ENCODE data around the gene RAB40A.

GRCh38 chrX:103503853-103504207 lies 15.5 kb downstream of the RAB40A start:
- TF ChIP-seq CTCF (IDR thresholded peaks at IDR 0.05; ENCODE audit: insufficient read depth, low read length) (no peak), POLR2AphosphoS5 (IDR thresholded peaks at IDR 0.05; ENCODE audit: low read depth) (no peak), SPI1 (IDR thresholded peaks at IDR 0.05; ENCODE audit: borderline replicate concordance, low read depth) (no peak), GABPA (IDR thresholded peaks at IDR 0.05; ENCODE audit: low read depth) (no peak)
- TF ChIP-seq, protein P1, sequence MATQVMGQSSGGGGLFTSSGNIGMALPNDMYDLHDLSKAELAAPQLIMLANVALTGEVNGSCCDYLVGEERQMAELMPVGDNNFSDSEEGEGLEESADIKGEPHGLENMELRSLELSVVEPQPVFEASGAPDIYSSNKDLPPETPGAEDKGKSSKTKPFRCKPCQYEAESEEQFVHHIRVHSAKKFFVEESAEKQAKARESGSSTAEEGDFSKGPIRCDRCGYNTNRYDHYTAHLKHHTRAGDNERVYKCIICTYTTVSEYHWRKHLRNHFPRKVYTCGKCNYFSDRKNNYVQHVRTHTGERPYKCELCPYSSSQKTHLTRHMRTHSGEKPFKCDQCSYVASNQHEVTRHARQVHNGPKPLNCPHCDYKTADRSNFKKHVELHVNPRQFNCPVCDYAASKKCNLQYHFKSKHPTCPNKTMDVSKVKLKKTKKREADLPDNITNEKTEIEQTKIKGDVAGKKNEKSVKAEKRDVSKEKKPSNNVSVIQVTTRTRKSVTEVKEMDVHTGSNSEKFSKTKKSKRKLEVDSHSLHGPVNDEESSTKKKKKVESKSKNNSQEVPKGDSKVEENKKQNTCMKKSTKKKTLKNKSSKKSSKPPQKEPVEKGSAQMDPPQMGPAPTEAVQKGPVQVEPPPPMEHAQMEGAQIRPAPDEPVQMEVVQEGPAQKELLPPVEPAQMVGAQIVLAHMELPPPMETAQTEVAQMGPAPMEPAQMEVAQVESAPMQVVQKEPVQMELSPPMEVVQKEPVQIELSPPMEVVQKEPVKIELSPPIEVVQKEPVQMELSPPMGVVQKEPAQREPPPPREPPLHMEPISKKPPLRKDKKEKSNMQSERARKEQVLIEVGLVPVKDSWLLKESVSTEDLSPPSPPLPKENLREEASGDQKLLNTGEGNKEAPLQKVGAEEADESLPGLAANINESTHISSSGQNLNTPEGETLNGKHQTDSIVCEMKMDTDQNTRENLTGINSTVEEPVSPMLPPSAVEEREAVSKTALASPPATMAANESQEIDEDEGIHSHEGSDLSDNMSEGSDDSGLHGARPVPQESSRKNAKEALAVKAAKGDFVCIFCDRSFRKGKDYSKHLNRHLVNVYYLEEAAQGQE (IDR thresholded peaks at IDR 0.05; ENCODE audit: insufficient replicate concordance, low read depth), result no peak
